GM10266 (cell line): ENCODE data around the gene RGS1.

Experiments used
- DNase-seq: peaks from one replicate; pipeline ENCODE4 v3.0.0; 2012; ENCODE audit errors: extremely low spot score
- CTCF ChIP-seq: IDR thresholded peaks from 2 replicates; pipeline ENCODE4 v1.5.1; 2012; ENCODE audit warnings: mild to moderate bottlenecking, low read depth; ENCODE audit not compliant: control insufficient read depth, insufficient read depth; ENCODE audit errors: missing control alignments

The RGS1 gene

GRCh38 chr1:192534666-192535065, 40.9 kb upstream of the RGS1 start:
- TF ChIP-seq CTCF = no peak
- DNase-seq = no peak

DNA sequence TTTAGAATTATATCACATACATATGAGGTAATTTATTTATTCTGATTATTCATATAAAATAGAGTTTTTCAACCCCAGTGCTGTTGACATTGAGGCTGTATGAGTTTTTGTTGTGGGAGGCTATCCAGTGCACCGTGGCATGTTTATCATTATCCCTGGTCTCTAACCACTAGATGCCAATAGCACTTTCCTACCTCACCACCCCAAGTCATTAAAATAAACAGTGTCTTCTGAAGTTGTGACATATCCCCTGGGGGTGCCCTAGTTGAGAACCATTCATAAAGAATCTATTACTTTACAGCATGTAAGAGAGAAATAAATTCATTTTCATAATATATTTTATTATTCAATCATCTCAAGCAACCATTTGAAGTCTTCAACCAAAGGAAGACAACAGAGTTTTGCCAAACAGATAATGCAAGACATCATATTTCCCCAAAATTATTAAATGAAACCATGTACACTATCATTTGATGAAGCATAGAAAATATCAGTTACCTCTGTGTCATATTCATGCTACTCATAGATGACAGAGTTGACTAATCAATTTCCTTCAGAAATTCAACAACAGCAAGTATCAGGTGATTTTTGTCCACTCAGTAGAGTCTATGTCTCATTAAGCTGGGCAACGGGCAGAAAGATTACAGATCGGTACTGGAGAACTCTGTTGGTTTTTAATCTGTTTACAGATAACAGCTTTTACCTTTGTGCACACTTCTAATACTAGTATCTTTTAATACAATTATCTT, 39.5 kb upstream of the RGS1 start:
- TF ChIP-seq CTCF = no peak
- no peak for DNase-seq

GRCh38 chr1:192538407-192539296, 36.9 kb upstream of the RGS1 start:
- DNase-seq = peak; percentile 25
- TF ChIP-seq CTCF = no peak

GRCh38 chr1:192539297-192540092, 36.1 kb upstream of the RGS1 start:
- TF ChIP-seq CTCF = no peak
- DNase-seq = no peak

DNA sequence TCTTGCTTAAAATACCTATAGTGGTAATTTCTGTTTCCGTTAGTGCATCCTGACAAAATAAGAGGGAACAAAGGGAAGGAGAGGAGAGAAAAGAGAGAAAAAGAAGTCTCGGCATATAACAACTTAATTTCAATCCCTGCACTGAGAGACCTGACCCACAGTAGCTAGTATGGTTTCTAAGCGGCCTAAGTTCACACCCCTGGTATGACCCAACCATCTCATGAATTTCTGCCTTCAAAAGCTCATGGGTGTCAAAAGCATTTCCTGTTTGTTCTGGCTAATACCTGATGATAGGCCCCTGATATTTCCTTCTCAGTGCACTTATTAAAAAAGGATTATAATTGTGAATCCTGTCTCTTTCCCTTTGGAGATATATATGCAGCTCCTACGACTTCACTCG, 32.1 kb upstream of the RGS1 start:
- no peak for DNase-seq
- no peak for TF ChIP-seq CTCF

DNA sequence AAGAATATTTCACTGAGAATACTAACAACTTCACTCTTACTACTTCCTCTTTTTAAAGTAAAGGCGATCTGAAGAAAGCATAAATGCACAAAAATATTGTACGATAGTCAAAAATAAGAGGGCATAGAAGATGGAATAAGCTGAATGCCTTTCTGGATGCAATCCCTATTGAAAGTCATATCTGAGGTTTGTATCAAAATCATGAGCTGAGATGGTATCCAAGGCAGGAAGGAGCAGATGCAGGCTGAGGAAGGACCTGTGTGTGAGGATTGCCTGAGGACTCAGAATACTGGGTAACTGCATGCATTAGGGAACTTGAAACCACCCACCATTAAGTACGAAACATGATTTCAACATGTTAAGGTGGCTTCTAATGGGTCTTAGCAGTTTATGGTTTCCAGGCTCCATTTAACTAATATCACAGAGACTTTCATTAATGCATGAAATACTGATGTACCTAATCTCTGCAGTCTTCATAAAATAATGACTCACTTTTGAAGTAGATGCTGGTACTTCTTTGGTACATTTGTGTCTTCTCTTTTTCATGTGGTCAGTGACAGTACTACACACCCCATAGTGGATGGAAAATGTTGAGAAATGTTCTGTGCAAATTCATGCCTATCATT, 29.6 kb upstream of the RGS1 start:
- DNase-seq = peak; percentile 14
- TF ChIP-seq CTCF = no peak
